NCI-H2081 (cell line): ENCODE measurements around the gene POLA1.
A peak's percentile ranks its signal among the peaks of the same experiment; 100 is the strongest.

ENCODE experiments used
- DNase-seq, 2 experiments: peaks; one replicate each; lab custom pipeline; 2025; lab: John Stamatoyannopoulos, UW

POLA1 gene

DNA sequence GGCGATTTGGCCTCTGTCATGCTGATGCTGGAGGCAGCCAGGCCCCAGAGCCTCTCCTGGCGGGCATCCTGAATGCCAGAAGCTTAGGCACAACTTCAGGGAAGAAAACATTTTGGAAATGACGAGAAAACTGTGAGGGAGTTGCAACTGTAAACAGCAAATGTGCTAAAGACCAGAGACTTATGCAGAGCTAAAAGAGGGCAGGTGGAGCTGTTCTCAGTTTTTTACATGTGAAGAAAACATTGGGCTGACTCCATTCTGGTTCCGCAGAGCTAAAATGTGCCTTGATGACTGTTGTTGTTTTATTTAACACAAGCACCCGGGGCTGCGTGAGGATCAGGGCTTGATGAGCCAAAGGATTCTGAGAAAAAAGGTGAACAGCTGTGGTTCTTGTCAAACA is 332.9 kb downstream of the POLA1 start:
- peak in 1 of 2 experiments; percentile 29 for DNase-seq

DNA sequence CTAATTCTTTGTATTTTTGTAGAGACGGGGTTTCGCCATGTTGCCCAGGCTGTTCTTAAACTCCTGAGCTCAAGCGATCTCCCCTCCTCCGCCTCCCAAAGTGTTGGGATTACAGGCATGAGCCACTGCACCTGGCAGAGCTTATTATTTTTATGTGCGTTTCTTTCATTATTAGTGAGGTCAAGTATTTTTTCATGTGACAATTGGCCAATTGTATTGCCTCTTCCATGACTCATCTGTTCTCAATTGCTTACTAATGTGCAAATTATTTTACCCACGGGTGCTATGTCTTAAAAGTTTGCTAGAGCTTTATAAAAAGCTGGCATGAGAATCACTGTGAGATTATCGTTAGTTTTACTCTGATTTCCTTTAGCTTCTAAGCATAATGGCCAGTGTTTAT is 335.0 kb downstream of the POLA1 start:
- no peak for DNase-seq

DNA sequence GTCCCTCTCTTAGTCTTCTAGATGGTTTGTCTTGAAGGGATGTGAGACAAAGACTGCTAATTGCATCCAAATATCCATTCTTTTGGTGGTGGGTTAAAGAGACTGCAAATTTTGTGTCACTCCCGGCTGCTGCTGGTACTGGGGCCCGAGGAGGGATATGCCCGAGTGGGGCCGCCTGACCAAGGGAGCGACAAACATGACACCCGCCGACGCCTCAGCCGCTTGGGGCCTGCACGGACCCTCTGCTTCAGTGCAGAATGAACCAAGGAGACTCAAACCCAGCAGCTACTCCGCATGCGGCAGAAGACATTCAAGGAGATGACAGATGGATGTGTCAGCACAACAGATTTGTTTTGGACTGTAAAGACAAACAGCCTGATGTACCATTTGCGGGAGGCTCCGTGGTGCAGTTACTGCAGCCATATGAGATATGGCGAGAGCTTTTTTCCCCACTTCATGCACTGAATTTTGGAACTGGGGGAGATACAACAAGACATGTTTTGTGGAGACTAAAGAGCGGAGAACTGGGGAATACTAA is 335.6 kb downstream of the POLA1 start:
- no peak for DNase-seq

DNA sequence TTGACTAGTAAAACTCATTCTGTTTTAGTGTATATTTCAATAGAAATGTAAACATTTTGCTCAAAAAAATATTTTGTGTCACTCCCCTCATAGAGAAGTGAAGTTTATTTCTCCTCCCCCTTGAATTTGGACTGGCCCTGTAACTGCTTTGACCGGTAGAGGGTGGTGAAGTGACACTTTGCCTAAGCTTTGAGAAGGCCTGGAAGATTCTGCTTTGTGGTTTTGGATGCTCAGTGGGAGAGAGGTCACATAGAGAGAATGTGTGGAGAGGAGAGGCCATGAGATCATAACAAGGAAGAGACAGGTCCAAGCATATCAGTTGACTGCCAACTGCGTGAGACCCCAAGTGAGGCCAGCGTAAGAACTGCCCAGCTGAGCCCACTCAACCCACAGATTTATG is 341.2 kb downstream of the POLA1 start:
- DNase-seq: no peak

DNA sequence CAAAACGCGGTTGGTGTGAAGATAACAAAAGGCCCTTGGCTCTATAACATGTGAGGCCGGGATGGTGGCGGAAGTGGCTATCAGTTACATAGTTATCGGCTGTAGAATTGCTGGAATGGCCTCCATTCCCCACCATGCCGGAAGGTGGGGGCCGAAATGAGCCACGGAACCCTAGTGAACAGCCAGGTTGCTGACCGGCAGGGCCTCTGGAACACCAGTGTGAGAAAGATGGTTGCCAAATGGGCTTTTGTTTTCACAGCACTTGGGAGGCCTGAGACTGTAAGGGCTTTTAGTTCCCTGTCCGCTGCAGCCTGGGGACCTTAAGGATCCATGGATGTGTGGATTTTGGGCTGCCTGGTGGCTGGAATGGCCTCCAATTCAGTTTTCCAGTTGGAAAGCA is 345.3 kb downstream of the POLA1 start:
- DNase-seq: no peak

GRCh38 chrX:25043192-25043591 is 349.5 kb downstream of the POLA1 start:
- no peak for DNase-seq
